CD4-positive, alpha-beta T cell treated with Interleukin-15 for 4 hours (primary cell): Measurements from ENCODE around the gene TRIM4.
"Not testable (repeated sequence)": the region's sequence is repeated elsewhere in the genome, so short reads cannot be mapped to it uniquely, and the experiment has no call there.

Experiments used
- DNase-seq: peaks from one replicate; pipeline ENCODE4 v3.0.0-alpha.2; 2020; ENCODE audit warnings: low spot score

The TRIM4 gene

GRCh38 chr7:99920149-99920548 is 819 bp upstream of the TRIM4 start:
- no peak for DNase-seq

DNA sequence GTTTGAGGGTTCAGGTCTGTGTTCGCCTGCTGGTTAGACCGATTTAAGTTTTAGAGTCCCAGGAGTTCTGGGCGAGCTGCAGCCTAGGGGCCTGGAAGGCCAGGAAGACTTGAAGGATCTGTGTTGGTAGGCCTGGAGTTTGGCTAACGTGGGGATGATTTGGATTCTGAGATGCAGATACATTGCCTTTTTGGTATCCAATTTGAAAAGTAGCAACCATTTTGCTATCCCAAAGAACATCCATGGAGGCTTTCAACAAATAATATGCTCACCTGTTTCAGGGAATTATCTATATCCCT is 433 bp upstream of the TRIM4 start:
- DNase-seq: no peak

DNA sequence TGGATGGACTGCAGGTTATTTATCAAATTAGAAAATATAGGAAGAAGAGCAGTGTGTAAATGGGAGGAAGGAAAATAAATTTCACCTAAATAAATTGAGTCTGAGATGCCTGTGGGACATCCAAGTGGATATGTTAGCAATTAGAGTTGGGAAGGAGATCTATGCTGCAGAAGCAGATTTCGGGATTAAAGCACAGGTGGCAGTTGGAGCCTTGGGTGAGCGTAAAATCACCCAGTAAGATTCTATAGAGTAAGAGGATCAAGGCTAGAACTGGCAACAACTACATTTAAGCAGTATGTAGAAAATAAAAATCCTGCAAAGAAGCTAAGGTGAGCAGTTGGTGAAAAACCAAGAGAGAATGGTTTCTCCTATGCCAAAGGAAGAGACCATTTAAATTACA is 8.4 kb downstream of the TRIM4 start:
- DNase-seq: no peak

GRCh38 chr7:99901581-99901980 is 17.7 kb downstream of the TRIM4 start:
- DNase-seq: no peak

- DNase-seq: no peak
Observed at GRCh38 chr7:99899830-99900519, 19.4 kb downstream of the TRIM4 start.

DNA sequence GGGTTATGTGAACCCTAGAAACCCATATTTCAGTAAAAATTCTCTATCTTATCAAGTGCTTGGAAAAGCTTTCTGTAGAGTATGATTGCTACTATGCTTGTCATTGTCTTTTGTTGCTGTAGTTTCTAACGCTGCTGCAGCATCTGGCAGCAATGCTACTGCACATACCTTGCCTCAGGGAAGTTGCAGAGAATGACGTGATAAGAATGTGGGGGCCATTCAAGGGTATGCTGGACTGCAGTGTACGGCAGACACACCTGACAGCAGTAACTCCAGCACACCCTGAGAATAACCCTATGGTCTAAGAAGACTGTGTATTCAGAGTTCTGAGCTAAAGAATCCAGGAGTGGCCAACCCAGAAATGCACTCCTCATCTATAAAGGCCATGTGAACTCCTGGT is 20.5 kb downstream of the TRIM4 start:
- no peak for DNase-seq

GRCh38 chr7:99898023-99898357 is 21.3 kb downstream of the TRIM4 start:
- no peak for DNase-seq

DNA sequence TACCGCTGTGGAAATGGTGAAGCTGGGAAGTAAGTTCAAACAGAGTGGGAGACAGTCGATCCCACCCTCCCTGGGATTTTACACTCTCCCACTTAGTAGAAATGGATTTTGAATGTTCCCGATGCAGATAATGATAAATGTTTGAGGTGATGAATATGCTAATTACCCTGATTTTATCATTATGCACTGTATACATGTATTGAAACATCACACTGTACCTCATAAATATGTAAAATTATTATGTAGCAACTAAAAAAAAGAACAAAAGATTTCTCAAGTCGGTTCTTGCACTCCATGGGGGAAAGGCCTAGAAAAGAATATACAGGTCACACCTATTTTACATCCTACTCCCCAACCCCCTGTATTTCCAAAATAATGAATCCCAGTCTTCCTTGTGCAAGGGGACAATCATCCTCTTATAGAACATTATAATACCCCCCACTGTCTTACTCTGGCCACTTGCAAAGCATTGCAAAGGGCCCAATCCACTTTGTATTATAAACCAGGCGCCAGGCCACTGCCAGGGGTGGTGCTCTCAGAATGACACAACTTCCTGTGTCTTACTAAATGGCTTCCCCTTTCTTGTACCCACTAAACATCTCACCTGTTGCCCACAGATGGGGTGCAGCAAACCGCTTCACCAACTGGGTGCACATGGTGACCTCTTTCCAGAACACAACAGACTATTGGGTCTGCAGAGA is 21.9 kb downstream of the TRIM4 start:
- DNase-seq: no peak

DNA sequence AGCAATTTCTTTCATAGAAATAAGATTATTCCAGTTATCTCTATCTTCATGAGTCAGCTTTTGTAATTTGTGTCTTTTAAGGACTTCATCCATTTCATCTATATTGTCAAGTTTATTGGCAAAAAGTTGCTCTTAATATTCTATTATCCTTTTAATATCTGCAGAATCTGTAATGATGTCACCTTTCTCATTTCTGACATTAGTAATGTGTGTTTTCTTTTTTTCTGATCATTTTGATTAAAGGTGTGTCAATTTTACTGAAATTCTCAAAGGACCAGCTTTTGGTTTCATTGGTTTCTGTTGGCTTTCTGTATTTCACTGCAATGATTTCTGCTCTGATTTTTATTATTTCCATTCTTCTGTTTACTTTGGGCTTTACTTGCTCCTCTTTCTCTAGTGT is 24.6 kb downstream of the TRIM4 start:
- DNase-seq: no peak

GRCh38 chr7:99893280-99893679 is 26.1 kb downstream of the TRIM4 start:
- DNase-seq: no peak

GRCh38 chr7:99890348-99890747 is 29.0 kb downstream of the TRIM4 start:
- not testable (repeated sequence) for DNase-seq

DNA sequence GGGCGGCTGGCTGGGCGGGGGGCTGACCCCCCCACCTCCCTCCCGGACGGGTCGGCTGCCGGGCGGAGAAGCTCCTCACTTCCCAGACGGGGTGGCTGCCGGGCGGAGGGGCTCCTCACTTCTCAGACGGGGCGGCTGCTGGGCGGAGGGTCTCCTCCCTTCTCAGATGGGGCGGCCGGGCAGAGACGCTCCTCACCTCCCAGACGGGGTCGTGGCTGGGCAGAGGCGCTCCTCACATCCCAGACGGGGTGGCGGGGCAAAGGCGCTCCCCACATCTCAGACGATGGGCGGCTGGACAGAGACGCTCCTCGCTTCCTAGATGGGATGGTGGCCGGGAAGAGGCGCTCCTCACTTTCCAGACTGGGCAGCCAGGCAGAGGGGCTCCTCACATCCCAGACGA is 31.0 kb downstream of the TRIM4 start:
- DNase-seq: not testable (repeated sequence)

GRCh38 chr7:99881370-99881769 is 38.0 kb downstream of the TRIM4 start:
- DNase-seq: no peak

GRCh38 chr7:99876933-99877332 is 42.4 kb downstream of the TRIM4 start, which contains the start of gene OR2AE1:
TSS of gene OR2AE1 (minus strand) at chr7:99877033. CDS start at chr7:99877033, 0 bp downstream.
- DNase-seq: no peak

- DNase-seq: no peak
Observed at GRCh38 chr7:99876491-99876890, 42.8 kb downstream of the TRIM4 start.

DNA sequence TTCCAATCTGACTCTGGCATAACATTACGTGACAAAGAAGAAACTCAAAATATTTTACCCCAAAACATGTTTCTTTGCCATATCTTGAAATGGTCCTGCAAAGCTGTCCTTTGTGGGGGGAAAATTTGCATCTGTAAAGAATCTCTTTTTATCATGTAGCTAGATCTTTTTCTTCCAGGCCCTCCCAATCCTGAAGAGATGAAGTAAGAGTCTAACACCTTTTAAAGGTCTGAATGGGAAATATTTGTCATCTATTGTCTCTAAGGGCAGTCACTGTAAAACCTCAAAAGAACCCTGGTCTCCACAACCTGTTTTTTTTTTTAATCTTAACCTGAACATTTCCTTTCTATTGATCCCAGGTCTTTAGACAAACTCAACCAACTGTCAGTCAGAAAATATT is 51.1 kb downstream of the TRIM4 start:
- no peak for DNase-seq

DNA sequence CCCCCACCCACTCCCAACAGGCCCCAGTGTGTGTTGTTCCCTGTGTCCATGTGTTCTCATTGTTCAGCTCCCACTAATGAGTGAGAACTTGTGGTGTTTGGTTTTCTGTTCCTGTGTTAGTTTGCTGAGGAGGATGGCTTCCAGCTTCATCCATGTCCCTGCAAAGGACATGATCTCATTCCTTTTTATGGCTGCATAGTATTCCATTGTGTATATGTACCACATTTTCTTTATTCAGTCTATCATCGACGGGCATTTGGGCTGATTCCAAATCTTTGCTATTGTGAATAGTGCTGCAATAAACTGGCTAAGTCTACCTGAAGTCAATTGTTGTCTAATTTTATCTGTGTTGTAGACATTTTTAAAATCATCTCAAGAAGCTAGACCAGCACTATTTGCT is 51.9 kb downstream of the TRIM4 start:
- DNase-seq: not testable (repeated sequence)

GRCh38 chr7:99863847-99864440 is 55.4 kb downstream of the TRIM4 start:
- no peak for DNase-seq

DNA sequence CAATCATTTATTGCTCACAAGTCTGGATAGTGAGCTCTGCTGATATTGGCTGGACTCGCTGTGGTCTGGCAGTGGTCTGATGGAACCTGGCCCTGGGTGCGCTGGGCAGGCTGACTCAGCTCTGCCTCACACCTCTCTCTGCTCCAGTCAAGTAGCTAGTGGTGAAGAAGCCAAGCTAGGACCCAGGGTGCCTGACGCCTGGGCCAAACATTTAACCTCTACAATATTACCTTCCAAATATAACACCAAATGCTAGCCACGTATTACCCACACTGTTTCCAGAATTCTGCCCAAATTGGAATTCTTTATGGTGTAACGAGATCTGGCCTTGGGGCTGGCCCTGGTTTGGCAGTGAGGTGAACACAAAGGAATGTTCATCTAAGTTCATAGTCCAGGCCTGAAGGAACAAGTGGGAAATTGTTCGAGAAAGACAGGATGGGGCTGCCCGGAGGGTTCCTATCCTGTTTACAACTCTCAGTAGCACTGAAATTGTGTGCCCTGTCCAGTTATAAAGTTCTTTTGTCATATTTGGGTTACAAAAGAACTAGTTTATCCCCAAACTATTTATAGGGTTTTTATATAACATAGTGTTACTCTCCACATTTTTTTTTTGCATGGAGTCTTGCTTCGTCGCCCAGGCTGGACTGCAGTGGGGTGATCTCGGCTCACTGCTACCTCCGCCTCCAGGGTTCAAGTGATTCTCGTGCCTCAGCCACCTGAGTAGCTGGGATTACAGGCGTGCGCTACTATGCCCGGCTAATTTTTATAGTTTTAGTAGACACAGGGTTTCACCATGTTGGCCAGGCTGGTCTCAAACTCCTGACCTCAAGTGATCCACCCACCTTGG is 58.8 kb downstream of the TRIM4 start:
- no peak for DNase-seq

DNA sequence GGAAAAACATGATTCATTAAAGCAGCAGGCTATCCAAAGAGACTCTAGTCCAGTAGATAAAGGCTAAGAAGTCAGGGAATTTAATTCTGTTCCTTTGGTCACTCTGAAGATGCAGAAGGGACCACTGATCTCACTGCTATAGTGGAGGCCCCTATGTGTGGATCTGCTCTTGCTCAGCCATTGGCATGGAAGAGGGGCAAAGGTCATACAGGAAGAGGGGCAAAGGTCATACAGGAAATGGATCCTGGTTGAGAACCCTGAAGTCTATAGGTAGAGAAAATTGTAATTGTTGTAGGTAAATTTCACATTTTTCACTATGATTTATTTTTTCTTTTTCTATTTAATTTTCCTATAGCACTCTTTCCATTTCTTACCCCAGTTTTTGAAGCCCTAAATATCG is 64.1 kb downstream of the TRIM4 start:
- no peak for DNase-seq

DNA sequence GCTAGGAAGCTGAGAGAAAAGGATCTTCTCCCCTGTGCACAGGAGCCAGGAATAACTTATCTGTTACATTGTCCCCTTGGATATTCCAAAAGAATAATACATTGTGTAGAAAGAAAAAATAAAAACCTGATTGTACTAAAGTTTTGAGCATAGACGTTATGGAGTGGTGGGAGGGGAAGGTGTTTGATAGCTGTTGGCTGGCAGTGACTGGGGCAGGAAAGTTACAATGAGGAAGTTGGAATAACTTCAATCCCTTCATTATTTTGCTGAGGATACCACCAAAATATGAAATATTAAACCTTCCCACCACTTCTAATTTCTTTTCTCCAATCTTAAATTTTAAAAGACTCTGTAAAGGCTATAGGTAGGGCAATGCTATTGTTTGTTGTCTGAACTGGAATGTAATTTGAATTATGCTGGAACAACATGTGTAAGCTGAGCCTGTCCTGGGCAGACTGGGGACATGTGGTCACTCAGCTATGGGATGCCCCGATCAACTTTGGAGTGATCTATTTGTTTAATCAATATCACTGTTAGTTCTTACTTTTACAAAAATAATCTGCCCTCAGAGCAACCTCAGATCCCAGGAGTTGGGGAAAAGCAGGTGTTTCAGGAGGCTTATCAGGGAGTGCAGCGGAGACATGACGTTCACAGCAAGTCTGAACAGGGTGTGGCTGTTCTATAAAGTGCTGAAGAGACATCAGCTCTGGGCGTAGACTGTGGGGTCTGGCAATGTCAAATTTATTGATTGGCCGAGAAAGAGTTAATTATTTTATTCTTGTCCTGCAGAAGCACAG is 70.7 kb downstream of the TRIM4 start:
- DNase-seq: no peak

- DNase-seq: no peak
Observed at GRCh38 chr7:99844328-99844727, 75.0 kb downstream of the TRIM4 start.
